Measurements from ENCODE around the gene NPLOC4.

Gene NPLOC4

GRCh38 chr17:81518785-81519283 lies 118.1 kb downstream of the NPLOC4 start:
- no peak for TF ChIP-seq CTCF (IDR thresholded peaks at IDR 0.05; ENCODE audit: control extremely low read depth, extremely low read depth, low read depth, missing control alignments)
- ChIA-PET POLR2A (interaction anchor here (2.0 kb wide), 1 partner anchor 11 kb away, joined by 8 read pairs; no protein-coding TSS in a partner anchor), CTCF (interaction anchor here (1.0 to 3.9 kb wide), 15 partner anchors 9 to 296 kb away, joined by 3 to 20 read pairs (median 4); partner anchors contain the start of genes CEP131, FAAP100 and SLC38A10)
- peak; percentile 63 for DNase-seq (ENCODE audit: extremely low spot score)

- CTCF ChIA-PET: interaction anchor here (1.0 to 3.9 kb wide), 14 partner anchors 9 to 295 kb away, joined by 3 to 20 read pairs (median 4); partner anchors contain the start of genes CEP131, FAAP100 and SLC38A10
- POLR2A ChIA-PET: interaction anchor here (0.6 to 2.0 kb wide), 3 partner anchors 10 to 1372 kb away, joined by 4 to 8 read pairs (median 5); no protein-coding TSS in a partner anchor
- DNase-seq (ENCODE audit: extremely low spot score): no peak
- peak; percentile 1 for TF ChIP-seq CTCF (IDR thresholded peaks at IDR 0.05; ENCODE audit: control extremely low read depth, extremely low read depth, low read depth, missing control alignments)
Measured at GRCh38 chr17:81518113-81518784, 118.7 kb downstream of the NPLOC4 start.

DNA sequence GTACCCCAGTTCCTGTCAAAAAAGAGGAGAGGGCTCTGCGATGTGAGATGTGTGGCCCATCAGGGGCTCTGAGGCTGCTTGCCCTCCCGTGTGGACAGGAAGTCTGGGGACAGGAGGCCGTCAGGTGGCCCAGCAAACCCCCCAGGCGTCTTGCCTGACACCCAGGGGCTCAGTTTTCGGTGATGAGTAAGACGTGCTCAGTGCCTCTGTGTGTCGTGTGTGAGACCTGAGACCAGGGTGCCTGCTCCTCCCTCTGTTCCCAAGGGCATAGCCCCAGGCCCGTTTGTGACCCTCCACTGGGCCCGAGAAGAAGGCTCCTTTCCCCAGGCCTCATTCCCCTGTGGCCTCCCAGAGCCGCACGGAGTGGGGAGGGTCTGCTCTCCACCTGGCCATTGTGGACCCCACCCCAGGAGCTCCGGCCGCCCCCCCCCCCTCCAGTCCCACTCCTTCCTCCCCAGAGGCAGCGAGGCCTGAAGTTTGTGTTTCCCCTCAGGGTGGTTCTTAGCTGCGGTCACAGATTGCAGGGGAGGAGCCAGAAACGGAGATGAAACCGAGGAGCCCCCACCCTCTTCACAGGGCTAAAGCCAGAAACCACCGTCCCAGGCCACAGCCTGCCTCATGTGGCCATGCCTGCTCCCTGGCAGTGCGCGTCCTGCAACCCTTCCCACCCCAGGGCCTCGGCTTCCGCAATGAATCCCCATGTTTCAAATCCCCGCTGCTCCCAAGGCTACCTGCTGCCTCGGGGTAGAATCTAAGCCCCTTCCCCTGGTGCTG lies 119.4 kb downstream of the NPLOC4 start:
- no peak for TF ChIP-seq CTCF (IDR thresholded peaks at IDR 0.05; ENCODE audit: control extremely low read depth, extremely low read depth, low read depth, missing control alignments)
- peak; percentile 88 for DNase-seq (ENCODE audit: extremely low spot score)
- ChIA-PET POLR2A (interaction anchor here (0.6 to 2.0 kb wide), 4 partner anchors 9 to 1371 kb away, joined by 3 to 8 read pairs (median 4); no protein-coding TSS in a partner anchor), CTCF (interaction anchor here (1.1 to 3.9 kb wide), 6 partner anchors 8 to 184 kb away, joined by 3 to 20 read pairs (median 6); partner anchors contain the start of gene FAAP100)

- no peak for DNase-seq (ENCODE audit: extremely low spot score)
- CTCF ChIA-PET: interaction anchor here (1.9 to 3.9 kb wide), 2 partner anchors 35 to 84 kb away, joined by 5 to 20 read pairs; partner anchors contain the start of gene FAAP100
- no peak for TF ChIP-seq CTCF (IDR thresholded peaks at IDR 0.05; ENCODE audit: control extremely low read depth, extremely low read depth, low read depth, missing control alignments)
- POLR2A ChIA-PET: interaction anchor here (1.1 to 2.0 kb wide), 3 partner anchors 9 to 36 kb away, joined by 3 to 8 read pairs (median 5); no protein-coding TSS in a partner anchor
Measured at GRCh38 chr17:81517009-81517338, 119.9 kb downstream of the NPLOC4 start.

GRCh38 chr17:81516439-81516838 lies 120.5 kb downstream of the NPLOC4 start:
- ChIA-PET CTCF (interaction anchor here (0.7 to 1.1 kb wide), 2 partner anchors 32 to 36 kb away, joined by 3 read pairs; partner anchors contain the start of gene FAAP100), POLR2A (interaction anchor here (1.6 kb wide), 1 partner anchor 13 kb away, joined by 3 read pairs; no protein-coding TSS in a partner anchor)
- no peak for DNase-seq (ENCODE audit: extremely low spot score)
- TF ChIP-seq CTCF (IDR thresholded peaks at IDR 0.05; ENCODE audit: control extremely low read depth, extremely low read depth, low read depth, missing control alignments): no peak

DNA sequence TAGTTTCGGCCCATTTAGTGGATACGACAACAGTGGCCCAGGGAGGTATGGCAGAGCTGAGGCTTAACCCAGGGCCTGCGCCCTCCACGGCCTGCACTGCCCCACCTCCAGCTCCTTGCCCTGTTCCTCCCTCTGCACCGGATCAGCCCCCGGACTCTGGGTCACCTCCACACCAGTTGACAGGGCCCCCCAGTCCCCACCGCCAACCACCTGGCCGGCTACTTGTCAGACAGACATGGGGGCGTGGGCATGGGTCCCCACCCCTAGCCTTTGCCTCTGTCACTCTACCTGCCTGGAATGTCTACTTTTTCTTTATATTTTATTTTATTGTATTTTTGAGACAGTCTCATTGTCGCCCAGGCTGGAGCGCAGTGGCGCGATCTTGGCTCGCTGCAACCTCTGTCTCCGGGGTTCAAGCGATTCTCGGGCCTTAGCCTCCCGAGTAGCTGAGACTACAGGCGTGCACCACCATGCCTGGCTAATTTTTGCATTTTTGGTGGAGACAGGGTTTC lies 121.3 kb downstream of the NPLOC4 start:
- DNase-seq (ENCODE audit: extremely low spot score): no peak
- no peak for TF ChIP-seq CTCF (IDR thresholded peaks at IDR 0.05; ENCODE audit: control extremely low read depth, extremely low read depth, low read depth, missing control alignments)
- CTCF ChIA-PET: interaction anchor here (1.1 to 1.4 kb wide), 3 partner anchors 31 to 85 kb away, joined by 3 to 5 read pairs (median 4); no protein-coding TSS in a partner anchor
- POLR2A ChIA-PET: no interaction called here
